IMR-90 (cell line): ENCODE results near the gene TMEM95. TPM values are rescaled to one million over a fixed set of nuclear protein-coding genes. Genes with fewer than 3 reads are reported as not detected.

Experiments used
- ATAC-seq: fragments of 200-7000 bp; cut with Tn5 transposase; 2 replicates; pipeline ENCODE4 v1.9.1; 2020; ENCODE audit warnings: low read depth, mild to moderate bottlenecking, moderate library complexity
- BruUV-seq: library from RNA; stranded (reverse); fragments of 400-500 nt; replicated peaks from 2 replicates; lab custom pipeline; 2021; lab: Mats Ljungman, UMichigan
- CTCF ChIA-PET: fragments of 300-600 bp; formaldehyde crosslinking; extraction: SDS; loops from one replicate; lab custom pipeline; 2021; ENCODE audit warnings: antibody characterized with exemption; lab: Yijun Ruan, JAX
- POLR2A ChIA-PET: fragments of 300-600 bp; sonication (Branson Sonifier 250); formaldehyde crosslinking; loops from one replicate; lab custom pipeline; 2022; ENCODE audit warnings: antibody characterized with exemption; ENCODE audit not compliant: unreplicated experiment; lab: Charles Lee
- DNase-seq: peaks from one replicate; pipeline ENCODE4 v3.0.0; 2013
- H2AFZ ChIP-seq: replicated peaks from 2 replicates; pipeline ENCODE3; 2013; ENCODE audit warnings: low read length, mild to moderate bottlenecking; ENCODE audit not compliant: poor library complexity
- H2AK5ac ChIP-seq: 2 replicates; pipeline ENCODE4 v1.6.1; 2013; ENCODE audit warnings: low read depth, low read length, inconsistent platforms
- H2AK9ac ChIP-seq: replicated peaks from 2 replicates; pipeline ENCODE3; 2013; ENCODE audit warnings: mild to moderate bottlenecking, low read depth, low read length, moderate library complexity; ENCODE audit not compliant: poor library complexity
- H2BK120ac ChIP-seq: 2 replicates; pipeline ENCODE4 v1.6.1; 2013; ENCODE audit warnings: low read depth, low read length, inconsistent platforms
- H2BK15ac ChIP-seq: 3 replicates; pipeline ENCODE4 v1.6.1; 2013; ENCODE audit warnings: low read depth, low read length, inconsistent platforms
- H2BK20ac ChIP-seq: 2 replicates; pipeline ENCODE4 v1.6.1; 2013; ENCODE audit warnings: low read depth, mild to moderate bottlenecking, inconsistent platforms, low read length, moderate library complexity
- H2BK5ac ChIP-seq: 2 replicates; pipeline ENCODE4 v1.6.1; 2013; ENCODE audit warnings: mild to moderate bottlenecking, low read depth, low read length, inconsistent platforms; ENCODE audit not compliant: poor library complexity, severe bottlenecking
- H3K14ac ChIP-seq: replicated peaks from 2 replicates; pipeline ENCODE4 v1.6.1; 2013; ENCODE audit warnings: low read depth, low read length, inconsistent platforms
- H3K18ac ChIP-seq: 2 replicates; pipeline ENCODE4 v1.6.1; 2013; ENCODE audit warnings: low read depth, low read length, control low read depth
- H3K23ac ChIP-seq: 2 replicates; pipeline ENCODE4 v1.6.1; 2013; ENCODE audit warnings: low read depth, low read length, inconsistent platforms
- H3K27ac ChIP-seq: 2 replicates; pipeline ENCODE4 v1.5.1; 2013; ENCODE audit warnings: mild to moderate bottlenecking, control low read depth, low read length; ENCODE audit not compliant: insufficient read depth
- H3K27me3 ChIP-seq: 2 replicates; pipeline ENCODE4 v1.6.1; 2013; ENCODE audit warnings: low read length; ENCODE audit not compliant: control insufficient read depth, insufficient read depth
- H3K36me3 ChIP-seq: 2 replicates; pipeline ENCODE4 v1.6.1; 2013; ENCODE audit warnings: low read length, mixed read lengths; ENCODE audit not compliant: control insufficient read depth, insufficient read depth
- H3K4ac ChIP-seq: 2 replicates; pipeline ENCODE4 v1.6.1; 2013; ENCODE audit warnings: low read depth, low read length, inconsistent platforms
- H3K4me1 ChIP-seq: 2 replicates; pipeline ENCODE4 v1.6.1; 2013; ENCODE audit warnings: low read length, mixed read lengths; ENCODE audit not compliant: control insufficient read depth, insufficient read depth
- H3K4me2 ChIP-seq: 2 replicates; pipeline ENCODE4 v1.6.1; 2013; ENCODE audit warnings: low read depth, mild to moderate bottlenecking, control low read depth, low read length, moderate library complexity
- H3K4me3 ChIP-seq: 2 replicates; pipeline ENCODE4 v1.5.1; 2013; ENCODE audit warnings: low read depth, mild to moderate bottlenecking, control low read depth, low read length, moderate library complexity; ENCODE audit not compliant: insufficient read depth
- H3K56ac ChIP-seq: 2 replicates; pipeline ENCODE4 v1.6.1; 2013; ENCODE audit warnings: low read length, inconsistent platforms; ENCODE audit not compliant: insufficient read depth; ENCODE audit errors: extremely low read depth
- H3K79me1 ChIP-seq, 2 experiments: 2 replicates each; pipeline ENCODE4 v1.6.1; 2013; ENCODE audit warnings: low read length in 2 of 2, inconsistent platforms in 1 of 2, low read depth in 1 of 2
- H3K9ac ChIP-seq: 2 replicates; pipeline ENCODE4 v1.6.1; 2013; ENCODE audit warnings: low read depth, low read length, control low read depth
- H3K9me1 ChIP-seq: 2 replicates; pipeline ENCODE4 v1.6.1; 2013; ENCODE audit warnings: low read length, inconsistent platforms; ENCODE audit not compliant: insufficient read depth
- H3K9me3 ChIP-seq: 2 replicates; pipeline ENCODE4 v1.6.1; 2013; ENCODE audit warnings: low read length; ENCODE audit not compliant: control insufficient read depth, insufficient read depth
- H4K20me1 ChIP-seq: 2 replicates; pipeline ENCODE4 v1.6.1; 2013; ENCODE audit warnings: low read length, inconsistent platforms; ENCODE audit not compliant: insufficient read depth
- H4K5ac ChIP-seq: 2 replicates; pipeline ENCODE4 v1.6.1; 2013; ENCODE audit warnings: mild to moderate bottlenecking, low read depth, low read length, control low read depth
- H4K8ac ChIP-seq, 2 experiments: 2 replicates each; pipeline ENCODE4 v1.6.1; 2013; ENCODE audit warnings: low read depth in 2 of 2, low read length in 2 of 2, control low read depth in 1 of 2, inconsistent platforms in 1 of 2
- H4K91ac ChIP-seq: 2 replicates; pipeline ENCODE4 v1.6.1; 2013; ENCODE audit warnings: low read depth, low read length, inconsistent platforms; ENCODE audit not compliant: insufficient read depth
- BHLHE40 ChIP-seq: fragments of 150-350 bp; IDR thresholded peaks from 2 replicates; pipeline ENCODE4 v1.6.1; 2016; ENCODE audit warnings: mild to moderate bottlenecking, low read depth, low read length
- CHD1 ChIP-seq: IDR thresholded peaks from 2 replicates; pipeline ENCODE4 v1.6.1; 2012; ENCODE audit warnings: low read depth, low read length, improper control_type of control experiment
- FOS ChIP-seq: fragments of 150-350 bp; IDR thresholded peaks from 2 replicates; pipeline ENCODE4 v1.6.1; 2016; ENCODE audit warnings: low read depth, low read length
- MAFK ChIP-seq: IDR thresholded peaks from 2 replicates; pipeline ENCODE4 v1.6.1; 2012; ENCODE audit warnings: low read depth, low read length, improper control_type of control experiment
- MAZ ChIP-seq: IDR thresholded peaks from 2 replicates; pipeline ENCODE4 v1.6.1; 2012; ENCODE audit warnings: low read depth, mild to moderate bottlenecking, low read length, improper control_type of control experiment, moderate library complexity, borderline replicate concordance
- MXI1 ChIP-seq: IDR thresholded peaks from 2 replicates; pipeline ENCODE4 v1.6.1; 2012; ENCODE audit warnings: low read depth, mild to moderate bottlenecking, low read length, moderate library complexity, borderline replicate concordance
- NFE2L2 ChIP-seq: fragments of 150-350 bp; IDR thresholded peaks from 2 replicates; pipeline ENCODE4 v1.6.1; 2016; ENCODE audit warnings: low read depth, mild to moderate bottlenecking, low read length
- POLR2A ChIP-seq: IDR thresholded peaks from 2 replicates; pipeline ENCODE4 v1.6.1; 2012; ENCODE audit warnings: mild to moderate bottlenecking, low read depth, low read length
- RAD21 ChIP-seq: IDR thresholded peaks from 2 replicates; pipeline ENCODE4 v1.6.1; 2012; ENCODE audit warnings: low read length, improper control_type of control experiment
- RCOR1 ChIP-seq: IDR thresholded peaks from 2 replicates; pipeline ENCODE4 v1.6.1; 2012; ENCODE audit warnings: mild to moderate bottlenecking, low read length, improper control_type of control experiment; ENCODE audit not compliant: insufficient replicate concordance
- RFX5 ChIP-seq: IDR thresholded peaks from 2 replicates; pipeline ENCODE4 v1.8.0; 2012; ENCODE audit warnings: low read depth, mild to moderate bottlenecking, low read length, moderate library complexity
- SMC3 ChIP-seq: fragments of 150-350 bp; IDR thresholded peaks from 2 replicates; pipeline ENCODE4 v1.6.1; 2016; ENCODE audit warnings: low read depth, mild to moderate bottlenecking, antibody characterized with exemption, low read length, moderate library complexity
- WGBS, 2 experiments: methylation state at CpG; one replicate each; pipeline versions ENCODE4 v1.1.5 to v1.1.7; 2013; ENCODE audit warnings: missing lambda C conversion rate in 2 of 2; ENCODE audit not compliant: insufficient read length in 1 of 2; ENCODE audit errors: extremely low coverage in 2 of 2; 5-methylcytosine and 5-hydroxymethylcytosine counted together
- dilution Hi-C: fragments of 300-500 bp; cut with HindIII; formaldehyde crosslinking; loops from one replicate; pipeline ENCODE4 v1.14.3; 2018; ENCODE audit warnings: low sequenced_read_pairs; ENCODE audit not compliant: unreplicated experiment
- in situ Hi-C: fragments of 300-500 bp; cut with MboI; formaldehyde crosslinking; loops from 3 replicates; pipeline ENCODE4 v1.14.3; 2019; ENCODE audit warnings: low sequenced_read_pairs, inconsistent platforms, mixed read lengths
- intact Hi-C: fragments of 100-400 bp; cut with micrococcal nuclease; formaldehyde crosslinking; loops from 2 replicates; pipeline ENCODE4 v1.10.0; 2022
- polyA plus RNA-seq, 3 experiments: library from polyadenylated mRNA; depleted of rRNA; stranded (reverse); fragments of >200 nt; gene quantifications; 2 replicates each; pipeline ENCODE4 v1.2.3, GENCODE V29; 2012; ENCODE audit warnings: low replicate concordance in 1 of 3
- total RNA-seq: library from RNA; depleted of rRNA; stranded (reverse); fragments of >200 nt; gene quantifications from 2 replicates; pipeline ENCODE4 v1.2.3, GENCODE V29; 2012
- TF ChIP-seq, protein P1 (sequence below): conservative IDR thresholded peaks from 2 replicates; pipeline ENCODE4 v1.5.1; 2012; ENCODE audit warnings: mild to moderate bottlenecking, low read depth, low read length, improper control_type of control experiment
- TF ChIP-seq, protein P2 (sequence below): fragments of 150-350 bp; IDR thresholded peaks from 2 replicates; pipeline ENCODE4 v1.6.1; 2017; ENCODE audit warnings: mild to moderate bottlenecking, antibody characterized with exemption, low read length, low read depth

Gene TMEM95
- total and polyA plus RNA-seq, 2 of the 4 experiments (the other 2 are of a cell fraction), result not detected

DNA sequence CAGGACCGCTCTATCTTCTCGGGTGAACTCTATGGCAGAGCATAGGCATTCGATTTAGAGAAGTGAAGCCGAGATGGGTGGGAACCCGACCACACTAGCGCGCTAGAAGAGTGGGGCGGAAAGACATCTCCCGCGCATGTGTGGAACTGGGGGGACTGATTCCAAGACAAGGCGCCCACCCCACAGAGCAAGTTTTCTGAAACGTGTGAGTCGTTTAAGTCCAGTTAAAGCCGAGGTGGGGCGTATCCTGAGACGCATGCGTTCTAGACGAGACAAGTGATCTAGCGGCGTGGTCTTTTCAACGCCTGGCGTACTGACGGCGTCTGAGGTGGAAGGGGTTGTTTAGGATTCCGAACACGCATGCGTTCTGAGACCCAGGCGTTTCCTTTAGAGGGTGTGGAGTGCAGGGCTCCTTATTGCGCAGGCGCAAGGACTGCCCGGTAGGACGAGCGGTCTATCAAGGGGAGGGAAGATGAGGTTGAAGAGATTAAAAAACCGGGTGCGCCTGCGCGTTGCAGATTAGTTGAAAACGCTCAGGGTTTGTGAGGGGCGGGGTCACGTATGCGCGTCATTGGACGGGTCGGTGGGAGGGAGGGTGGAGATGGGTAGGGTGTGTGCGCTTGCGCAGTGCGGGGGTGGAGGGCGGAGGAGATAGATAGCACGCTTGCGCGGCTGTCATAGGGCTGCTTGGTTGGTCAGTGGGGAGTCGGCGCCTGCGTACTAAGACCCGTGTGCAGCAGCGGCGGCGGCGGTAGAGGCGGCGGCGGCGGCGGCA, 47.9 kb upstream of the TMEM95 start, which contains the start of gene EIF5A:
EIF5A (plus strand) TSS at position 718 of the 775 bp plus-strand sequence. CDS start 2,008 bp downstream, outside the sequence.
- dilution Hi-C loops, result no loop called here
- Histone ChIP-seq H2AFZ (peak within 1 kb of the TSS; percentile 93), H4K91ac (peak within 1 kb of the TSS; percentile 70), H3K4me2 (peak within 1 kb of the TSS; percentile 98), H3K27me3 (no peaks in the 10 kb centered on the region; the same call in 1 of the 2 replicates), H3K18ac (peak within 1 kb of the TSS; percentile 46), H3K27ac (peak within 1 kb of the TSS; percentile 74), H2BK5ac (peak within 1 kb of the TSS; percentile 87), H2BK120ac (peak within 1 kb of the TSS; percentile 56; the same call in 1 of the 2 replicates), H4K20me1 (peaks cover 37% of the 10 kb centered on the region), H2AK9ac (peak within 1 kb of the TSS; percentile 99), H3K9me1 (peaks cover 9% of the 10 kb centered on the region; the same call in 1 of the 2 replicates), H3K14ac (peak within 1 kb of the TSS; percentile 57), H3K79me1 (peaks cover 7 to 35% of the 10 kb centered on the region in 2 experiments; a peak in 3 of 4 replicates), H3K56ac (peak within 1 kb of the TSS; percentile 76), H3K4ac (peak within 1 kb of the TSS; percentile 78), H3K4me3 (peak within 1 kb of the TSS; percentile 68), H3K4me1 (no peaks in the 10 kb centered on the region; the same call in 1 of the 2 replicates), H2BK20ac (no peak within 1 kb of the TSS), H4K5ac (peak within 1 kb of the TSS; percentile 22), H3K9me3 (no peaks in the 10 kb centered on the region), H4K8ac (peak within 1 kb of the TSS; percentile 45 to 91), H3K9ac (peak within 1 kb of the TSS; percentile 77), H2BK15ac (peak within 1 kb of the TSS; percentile 4; the same call in 1 of the 3 replicates), H3K23ac (peak within 1 kb of the TSS; percentile 78; the same call in 1 of the 2 replicates), H2AK5ac (peak within 1 kb of the TSS; percentile 87; the same call in 1 of the 2 replicates), H3K36me3 (peaks cover 16% of the 10 kb centered on the region)
- no TSS peak for BruUV-seq
- intact Hi-C loops, result no loop called here
- POLR2A ChIA-PET, result no interaction called here
- peak; percentile 86 for ATAC-seq
- CTCF ChIA-PET, result no interaction called here
- peak; percentile 100 for DNase-seq
- in situ Hi-C loops, result loop anchor here (10.0 kb wide), 1 partner anchor 262 kb away; the partner anchor contains the start of gene SLC16A11
- 0% methylated on average over 25 of the region's 64 CpGs; no CpG with 5 or more reads in 1 of the 2 experiments for WGBS, 2 experiments
- TF ChIP-seq FOS (no peak), CHD1 (peak; percentile 62; the same call in 1 of the 2 replicates), BHLHE40 (no peak), MAFK (no peak), RAD21 (no peak), MXI1 (peak; percentile 92), RCOR1 (no peak), RFX5 (no peak), SMC3 (no peak), NFE2L2 (no peak), POLR2A (peak; percentile 69; the same call in 1 of the 2 replicates), MAZ (peak; percentile 97)
- TF ChIP-seq, protein P1, sequence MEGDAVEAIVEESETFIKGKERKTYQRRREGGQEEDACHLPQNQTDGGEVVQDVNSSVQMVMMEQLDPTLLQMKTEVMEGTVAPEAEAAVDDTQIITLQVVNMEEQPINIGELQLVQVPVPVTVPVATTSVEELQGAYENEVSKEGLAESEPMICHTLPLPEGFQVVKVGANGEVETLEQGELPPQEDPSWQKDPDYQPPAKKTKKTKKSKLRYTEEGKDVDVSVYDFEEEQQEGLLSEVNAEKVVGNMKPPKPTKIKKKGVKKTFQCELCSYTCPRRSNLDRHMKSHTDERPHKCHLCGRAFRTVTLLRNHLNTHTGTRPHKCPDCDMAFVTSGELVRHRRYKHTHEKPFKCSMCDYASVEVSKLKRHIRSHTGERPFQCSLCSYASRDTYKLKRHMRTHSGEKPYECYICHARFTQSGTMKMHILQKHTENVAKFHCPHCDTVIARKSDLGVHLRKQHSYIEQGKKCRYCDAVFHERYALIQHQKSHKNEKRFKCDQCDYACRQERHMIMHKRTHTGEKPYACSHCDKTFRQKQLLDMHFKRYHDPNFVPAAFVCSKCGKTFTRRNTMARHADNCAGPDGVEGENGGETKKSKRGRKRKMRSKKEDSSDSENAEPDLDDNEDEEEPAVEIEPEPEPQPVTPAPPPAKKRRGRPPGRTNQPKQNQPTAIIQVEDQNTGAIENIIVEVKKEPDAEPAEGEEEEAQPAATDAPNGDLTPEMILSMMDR, result no peak
- TF ChIP-seq, protein P2, sequence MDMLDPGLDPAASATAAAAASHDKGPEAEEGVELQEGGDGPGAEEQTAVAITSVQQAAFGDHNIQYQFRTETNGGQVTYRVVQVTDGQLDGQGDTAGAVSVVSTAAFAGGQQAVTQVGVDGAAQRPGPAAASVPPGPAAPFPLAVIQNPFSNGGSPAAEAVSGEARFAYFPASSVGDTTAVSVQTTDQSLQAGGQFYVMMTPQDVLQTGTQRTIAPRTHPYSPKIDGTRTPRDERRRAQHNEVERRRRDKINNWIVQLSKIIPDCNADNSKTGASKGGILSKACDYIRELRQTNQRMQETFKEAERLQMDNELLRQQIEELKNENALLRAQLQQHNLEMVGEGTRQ, result 0 out of 2 replicates have a peak, but pooled peaks have one; percentile 2
